Uterus (tissue), 4 donors: ENCODE results near the gene PRXL2A. TPM values are rescaled to one million over a fixed set of nuclear protein-coding genes. Genes with fewer than 3 reads are reported as not detected.

Experiments used
- DNase-seq, 2 donors: peaks; one replicate each; pipeline ENCODE4 v3.0.0-alpha.2; 2019 to 2020
- H3K27ac ChIP-seq, 2 donors: fragments of 200-600 bp; sonication (generic); 1 replicate in 1 of 2; 2 replicates in 1 of 2; pipeline ENCODE4 v1.5.1; 2016 to 2018
- H3K27me3 ChIP-seq, 2 donors: fragments of 200-600 bp; sonication (generic); one replicate each; pipeline ENCODE4 v1.5.1; 2018 to 2019; ENCODE audit warnings: control low read depth in 1 of 2
- H3K36me3 ChIP-seq, 2 donors: fragments of 200-600 bp; sonication (generic); one replicate each; pipeline ENCODE4 v1.5.1; 2019; ENCODE audit warnings: control low read depth in 1 of 2
- H3K4me1 ChIP-seq, 2 donors: fragments of 200-600 bp; sonication (generic); one replicate each; pipeline ENCODE4 v1.5.1; 2018 to 2019; ENCODE audit warnings: control low read depth in 1 of 2
- H3K4me3 ChIP-seq, 2 donors: fragments of 200-600 bp; sonication (generic); 1 replicate in 1 of 2; 2 replicates in 1 of 2; pipeline ENCODE4 v1.5.1; 2018 to 2019; ENCODE audit warnings: mild to moderate bottlenecking in 1 of 2
- H3K9me3 ChIP-seq, 2 donors: fragments of 200-600 bp; sonication (generic); one replicate each; pipeline ENCODE4 v1.5.1; 2019; ENCODE audit warnings: control low read depth in 1 of 2
- POLR2A ChIP-seq, 2 donors: fragments of 450-650 bp; IDR thresholded peaks; one replicate each; pipeline ENCODE4 v1.6.1; 2016; ENCODE audit warnings: antibody characterized with exemption in 2 of 2, mild to moderate bottlenecking in 1 of 2, moderate library complexity in 1 of 2
- intact Hi-C: fragments of 100-400 bp; cut with DNase I; formaldehyde crosslinking; loops from one replicate; pipeline ENCODE4 v1.15.1; 2023; ENCODE audit warnings: low total_unique reads
- total RNA-seq, 4 donors: library from RNA; depleted of rRNA in 3 of 4; stranded (reverse); fragments of >200 nt in 3 of 4; gene quantifications; one replicate each; pipeline versions ENCODE4 v1.1.0 to v1.2.4, GENCODE V29; 2014 to 2023
- TF ChIP-seq, protein P1 (sequence below), 4 experiments: fragments of 200-600 bp in 2 of 4; fragments of 450-650 bp in 2 of 4; sonication (generic) in 2 of 4; IDR thresholded peaks; one replicate each; pipeline ENCODE4 v1.5.1; 2016 to 2019; ENCODE audit warnings: antibody characterized with exemption in 4 of 4, mild to moderate bottlenecking in 2 of 4, moderate library complexity in 1 of 4
- donor health status: DM: yes; HTN: yes; CAD: no.

The PRXL2A gene
- total RNA-seq, 4 donors from 2014 or later: 12.3 to 70.7 (median 50.9) TPM

DNA sequence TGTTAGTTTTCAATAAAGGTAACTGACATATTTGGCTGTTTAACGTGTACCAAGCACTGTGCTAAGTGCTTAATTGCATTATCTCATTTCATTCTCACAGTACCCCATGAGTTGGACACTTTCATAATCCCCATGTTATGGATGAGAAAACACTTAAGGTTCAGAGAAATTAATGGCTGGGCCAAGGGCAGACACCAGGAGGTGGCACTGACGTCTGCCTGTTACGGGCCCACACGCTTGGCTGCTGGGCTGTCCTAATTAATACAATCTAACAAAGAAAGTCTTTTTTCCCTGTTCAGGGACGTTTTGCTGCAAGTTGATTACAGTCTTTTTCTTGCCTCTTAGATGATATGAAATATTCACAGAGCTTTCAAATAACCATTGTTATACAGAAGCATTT is 35.7 kb upstream of the PRXL2A start:
- Histone ChIP-seq H3K27ac (no peak overlapping the region), H3K4me1 (no peaks in the 10 kb centered on the region), H3K27me3 (no peaks in the 10 kb centered on the region), H3K9me3 (no peaks in the 10 kb centered on the region), H3K4me3 (no peak overlapping the region), H3K36me3 (no peaks in the 10 kb centered on the region)
- DNase-seq: no peak
- TF ChIP-seq POLR2A (IDR thresholded peaks at IDR 0.05): no peak
- TF ChIP-seq, protein P1, sequence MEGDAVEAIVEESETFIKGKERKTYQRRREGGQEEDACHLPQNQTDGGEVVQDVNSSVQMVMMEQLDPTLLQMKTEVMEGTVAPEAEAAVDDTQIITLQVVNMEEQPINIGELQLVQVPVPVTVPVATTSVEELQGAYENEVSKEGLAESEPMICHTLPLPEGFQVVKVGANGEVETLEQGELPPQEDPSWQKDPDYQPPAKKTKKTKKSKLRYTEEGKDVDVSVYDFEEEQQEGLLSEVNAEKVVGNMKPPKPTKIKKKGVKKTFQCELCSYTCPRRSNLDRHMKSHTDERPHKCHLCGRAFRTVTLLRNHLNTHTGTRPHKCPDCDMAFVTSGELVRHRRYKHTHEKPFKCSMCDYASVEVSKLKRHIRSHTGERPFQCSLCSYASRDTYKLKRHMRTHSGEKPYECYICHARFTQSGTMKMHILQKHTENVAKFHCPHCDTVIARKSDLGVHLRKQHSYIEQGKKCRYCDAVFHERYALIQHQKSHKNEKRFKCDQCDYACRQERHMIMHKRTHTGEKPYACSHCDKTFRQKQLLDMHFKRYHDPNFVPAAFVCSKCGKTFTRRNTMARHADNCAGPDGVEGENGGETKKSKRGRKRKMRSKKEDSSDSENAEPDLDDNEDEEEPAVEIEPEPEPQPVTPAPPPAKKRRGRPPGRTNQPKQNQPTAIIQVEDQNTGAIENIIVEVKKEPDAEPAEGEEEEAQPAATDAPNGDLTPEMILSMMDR (IDR thresholded peaks at IDR 0.05): no peak
- intact Hi-C loops: no loop called here

DNA sequence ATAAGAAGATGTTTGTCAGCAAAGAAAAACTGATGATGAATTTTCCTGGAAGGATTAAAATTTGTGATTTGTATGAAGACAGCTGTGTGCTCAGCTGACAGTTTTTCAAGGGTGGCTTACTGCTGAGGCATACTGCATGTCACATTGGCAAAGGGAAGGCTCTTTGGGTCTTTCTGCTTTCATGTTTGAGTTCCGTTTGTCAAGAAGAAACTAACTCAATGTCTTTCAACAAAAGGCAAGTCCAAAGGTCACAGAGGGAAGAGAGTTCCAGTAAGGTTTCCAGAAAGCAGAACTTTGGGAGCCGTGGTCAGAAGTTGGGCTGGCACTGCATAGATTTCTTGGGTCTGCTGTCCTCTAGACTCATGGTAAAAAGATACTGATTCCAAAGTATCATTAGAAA is 34.8 kb upstream of the PRXL2A start:
- no peak for TF ChIP-seq POLR2A (IDR thresholded peaks at IDR 0.05)
- TF ChIP-seq, protein P1 (IDR thresholded peaks at IDR 0.05): no peak
- Histone ChIP-seq H3K36me3 (no peaks in the 10 kb centered on the region), H3K4me3 (no peak overlapping the region), H3K27me3 (no peaks in the 10 kb centered on the region), H3K27ac (no peak overlapping the region), H3K9me3 (no peaks in the 10 kb centered on the region), H3K4me1 (no peaks in the 10 kb centered on the region)
- no peak for DNase-seq
- intact Hi-C loops: no loop called here

DNA sequence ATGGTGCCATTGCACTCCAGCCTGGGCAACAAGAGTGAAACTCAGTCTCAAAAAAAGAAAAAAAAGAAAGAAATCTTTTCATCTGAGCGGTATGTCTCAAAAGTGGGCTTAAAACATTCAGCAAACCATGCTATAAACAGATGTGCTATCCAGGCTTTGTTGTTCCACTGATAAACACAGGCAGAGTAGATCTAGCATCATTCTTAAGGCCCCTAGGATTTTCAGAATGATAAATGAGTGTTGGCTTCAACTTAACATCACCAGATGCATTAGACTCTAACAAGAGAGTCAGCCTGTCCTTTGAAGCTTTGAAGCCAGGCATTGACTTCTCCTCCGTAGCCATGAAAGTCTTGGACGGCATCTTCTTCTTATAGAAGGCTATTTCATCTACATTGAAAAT is 28.6 kb upstream of the PRXL2A start:
- Histone ChIP-seq H3K27ac (no peak overlapping the region), H3K9me3 (no peaks in the 10 kb centered on the region), H3K36me3 (no peaks in the 10 kb centered on the region), H3K4me1 (no peaks in the 10 kb centered on the region), H3K27me3 (no peaks in the 10 kb centered on the region), H3K4me3 (no peak overlapping the region)
- TF ChIP-seq, protein P1 (IDR thresholded peaks at IDR 0.05): no peak
- no peak for TF ChIP-seq POLR2A (IDR thresholded peaks at IDR 0.05)
- intact Hi-C loops: no loop called here
- DNase-seq: no peak

DNA sequence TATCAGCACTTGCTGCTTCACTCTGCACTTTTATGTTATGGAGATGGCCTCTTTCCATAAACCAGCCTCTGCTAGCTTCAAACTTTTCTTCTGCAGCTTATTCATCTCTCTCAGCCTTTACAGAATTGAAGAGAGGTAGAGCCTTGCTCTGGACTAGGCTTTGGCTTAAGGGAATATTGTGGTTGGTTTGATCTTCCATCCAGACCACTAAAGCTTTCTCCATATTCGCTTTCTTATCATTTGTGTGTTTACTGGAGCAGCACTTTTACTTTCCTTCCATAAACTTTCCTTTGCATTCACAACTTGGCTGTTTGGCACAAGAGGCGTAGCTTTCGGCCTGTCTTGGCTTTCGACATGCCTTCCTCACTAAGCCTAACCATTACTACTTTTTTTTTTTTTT is 28.2 kb upstream of the PRXL2A start:
- intact Hi-C loops: no loop called here
- H3K27ac ChIP-seq: no peak overlapping the region
- H3K4me1 ChIP-seq: no peaks in the 10 kb centered on the region
- no peaks in the 10 kb centered on the region for H3K27me3 ChIP-seq
- H3K4me3 ChIP-seq: no peak overlapping the region
- no peaks in the 10 kb centered on the region for H3K9me3 ChIP-seq
- DNase-seq: no peak
- H3K36me3 ChIP-seq: no peaks in the 10 kb centered on the region
- TF ChIP-seq, protein P1 (IDR thresholded peaks at IDR 0.05): no peak
- TF ChIP-seq POLR2A (IDR thresholded peaks at IDR 0.05): no peak

DNA sequence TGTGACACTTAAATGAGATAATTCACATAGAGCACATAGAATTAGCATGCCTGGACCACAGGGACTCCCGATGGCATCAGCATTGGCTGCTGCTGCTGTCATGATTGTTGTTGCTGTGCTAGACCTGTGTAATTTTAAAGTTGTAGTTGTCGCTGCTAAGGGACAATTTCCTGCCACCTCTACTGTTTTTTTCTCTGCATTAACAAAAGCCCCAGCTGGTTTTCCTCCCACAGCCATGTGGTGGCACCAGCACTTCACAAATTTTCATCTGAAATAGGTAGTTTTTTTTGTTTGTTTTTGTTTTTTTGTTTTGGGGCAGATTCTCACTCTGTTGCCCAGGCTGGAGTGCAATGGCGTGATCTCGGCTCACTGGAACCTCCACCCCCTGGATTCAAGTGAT is 25.4 kb upstream of the PRXL2A start:
- Histone ChIP-seq H3K4me1 (no peaks in the 10 kb centered on the region), H3K36me3 (no peaks in the 10 kb centered on the region), H3K4me3 (no peak overlapping the region), H3K9me3 (no peaks in the 10 kb centered on the region), H3K27ac (no peak overlapping the region), H3K27me3 (no peaks in the 10 kb centered on the region)
- intact Hi-C loops: no loop called here
- DNase-seq: peak; percentile 18 to 25
- TF ChIP-seq, protein P1 (IDR thresholded peaks at IDR 0.05): peak; percentile 61 to 74 (median 63)
- no peak for TF ChIP-seq POLR2A (IDR thresholded peaks at IDR 0.05)
